HG03558 (cell line): ENCODE measurements around the gene CYFIP1.

Source experiments
- ATAC-seq: cut with Tn5 transposase; IDR thresholded peaks from one replicate; pipeline ENCODE4 v1.9.1; 2021; ENCODE audit warnings: moderate number of reproducible peaks; ENCODE audit not compliant: unreplicated experiment; ENCODE audit errors: extremely low read depth

The CYFIP1 gene

GRCh38 chr15:22969489-22969888 is 10.7 kb downstream of the CYFIP1 start:
- no peak for ATAC-seq

- no peak for ATAC-seq
Observed at GRCh38 chr15:22968366-22968765, 11.8 kb downstream of the CYFIP1 start.

- ATAC-seq, result no peak
Observed at GRCh38 chr15:22967084-22967770, 12.9 kb downstream of the CYFIP1 start.

- ATAC-seq, result no peak
Observed at GRCh38 chr15:22966321-22967083, 13.7 kb downstream of the CYFIP1 start.

- ATAC-seq, result no peak
Observed at GRCh38 chr15:22963641-22964040, 16.5 kb downstream of the CYFIP1 start.

GRCh38 chr15:22962611-22963010 is 17.6 kb downstream of the CYFIP1 start:
- no peak for ATAC-seq

GRCh38 chr15:22961762-22962161 is 18.4 kb downstream of the CYFIP1 start:
- no peak for ATAC-seq

GRCh38 chr15:22960556-22960955 is 19.6 kb downstream of the CYFIP1 start:
- no peak for ATAC-seq

GRCh38 chr15:22960126-22960525 is 20.0 kb downstream of the CYFIP1 start:
- ATAC-seq, result no peak

GRCh38 chr15:22959321-22960101 is 20.7 kb downstream of the CYFIP1 start:
- ATAC-seq, result no peak

GRCh38 chr15:22958487-22959280 is 21.5 kb downstream of the CYFIP1 start:
- ATAC-seq, result no peak

GRCh38 chr15:22956978-22957260 is 23.2 kb downstream of the CYFIP1 start:
- no peak for ATAC-seq

- no peak for ATAC-seq
Observed at GRCh38 chr15:22956257-22956977, 23.8 kb downstream of the CYFIP1 start.

- ATAC-seq, result no peak
Observed at GRCh38 chr15:22955544-22956119, 24.5 kb downstream of the CYFIP1 start.

GRCh38 chr15:22954798-22955543 is 25.2 kb downstream of the CYFIP1 start:
- ATAC-seq, result no peak

GRCh38 chr15:22954326-22954725 is 25.8 kb downstream of the CYFIP1 start:
- no peak for ATAC-seq

GRCh38 chr15:22952796-22953579 is 27.2 kb downstream of the CYFIP1 start:
- ATAC-seq, result no peak
